Hematopoietic multipotent progenitor cell treated with erythropoietin and hydrocortisone succinate and interleukin-3 and kit ligand, for 8 days (in vitro differentiated cells): ENCODE results near the gene SRCIN1.

ENCODE experiments used
- DNase-seq: peaks from one replicate; pipeline ENCODE4 v3.0.0-alpha.2; 2015

The SRCIN1 gene

DNA sequence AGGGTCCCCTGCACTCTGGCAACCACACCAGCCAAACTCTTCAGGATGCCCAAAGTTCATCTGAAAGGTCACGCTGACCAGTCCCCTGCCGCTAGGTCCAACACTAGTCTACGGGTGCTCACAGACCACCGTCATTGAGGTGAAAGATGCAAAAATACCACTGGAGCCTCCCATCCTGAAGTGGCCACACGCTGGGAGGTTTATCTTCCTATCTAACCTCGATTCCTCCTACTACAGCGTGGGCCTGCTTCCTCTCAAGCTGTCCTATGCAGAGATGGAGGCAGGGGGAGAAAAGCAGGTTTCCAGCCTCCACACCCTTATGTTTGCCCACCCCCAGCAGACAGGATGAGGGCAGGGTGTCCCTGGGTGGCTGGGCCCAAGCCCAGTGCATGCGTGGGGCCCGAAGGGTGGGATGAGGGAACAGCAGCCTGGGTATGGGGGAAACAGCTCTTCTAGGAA, 6.3 kb downstream of the SRCIN1 start:
- no peak for DNase-seq

- no peak for DNase-seq
Observed at GRCh38 chr17:38598995-38599394, 6.8 kb downstream of the SRCIN1 start.

DNA sequence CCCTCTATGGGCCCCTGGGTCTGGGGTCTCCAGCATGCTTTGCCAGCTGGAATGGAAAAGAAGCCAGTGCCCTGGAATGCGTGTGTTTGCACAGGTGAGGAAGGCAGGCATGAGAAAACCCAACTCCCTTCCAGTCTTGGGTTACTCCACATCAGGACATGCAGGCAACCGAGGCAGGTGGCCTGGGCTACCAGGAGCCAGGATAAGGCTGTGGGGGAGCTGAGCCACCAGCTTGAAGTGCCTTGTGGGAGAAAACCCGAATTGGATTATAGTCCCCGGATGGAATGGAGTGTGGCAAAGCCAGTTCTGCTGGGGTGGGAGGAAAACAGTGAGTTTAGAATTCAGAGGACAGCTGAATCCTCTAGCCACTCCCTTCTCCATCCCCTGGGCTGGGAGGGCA, 7.2 kb downstream of the SRCIN1 start:
- DNase-seq: peak; percentile 63

DNA sequence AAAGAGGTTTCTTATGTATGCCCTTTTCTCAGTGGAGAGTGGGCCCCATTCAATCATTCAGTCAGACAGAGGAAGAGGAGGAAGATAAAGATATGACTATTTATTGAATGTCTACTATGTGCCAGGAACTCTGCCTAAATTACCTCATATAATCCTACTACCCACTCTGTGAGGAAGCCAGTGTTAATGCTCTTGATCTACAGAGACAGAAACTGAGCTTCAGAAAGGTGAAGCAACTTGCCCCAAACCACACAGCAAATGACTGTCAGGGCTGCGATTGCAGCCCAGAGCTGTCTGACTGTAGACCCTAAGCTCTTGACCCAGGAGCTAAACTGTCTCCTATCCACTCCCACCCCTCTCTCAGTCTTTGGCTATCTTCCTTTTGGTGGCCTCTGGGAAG, 8.4 kb downstream of the SRCIN1 start:
- no peak for DNase-seq

DNA sequence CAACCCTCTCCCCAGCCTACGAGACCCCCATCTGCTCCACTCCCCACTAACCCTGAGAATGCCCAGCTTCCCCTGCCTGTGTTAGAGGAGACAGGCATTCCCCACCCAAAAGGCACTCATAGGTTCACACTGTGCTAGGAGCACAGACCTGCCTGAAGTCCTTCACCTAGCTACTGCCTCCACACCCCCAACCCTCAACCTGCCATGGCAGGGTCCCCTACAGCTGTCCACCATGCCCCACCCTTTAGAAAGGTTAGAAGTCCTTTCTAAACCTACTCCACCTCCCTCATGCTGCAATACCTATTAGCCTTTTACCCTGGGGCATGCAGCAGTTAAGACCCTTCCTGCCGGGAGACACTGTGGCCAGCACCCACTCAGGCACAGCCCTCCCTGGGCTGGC, 9.1 kb downstream of the SRCIN1 start:
- DNase-seq: no peak

- DNase-seq: no peak
Observed at GRCh38 chr17:38595892-38596291, 9.9 kb downstream of the SRCIN1 start.

- no peak for DNase-seq
Observed at GRCh38 chr17:38594152-38594551, 11.6 kb downstream of the SRCIN1 start.

DNA sequence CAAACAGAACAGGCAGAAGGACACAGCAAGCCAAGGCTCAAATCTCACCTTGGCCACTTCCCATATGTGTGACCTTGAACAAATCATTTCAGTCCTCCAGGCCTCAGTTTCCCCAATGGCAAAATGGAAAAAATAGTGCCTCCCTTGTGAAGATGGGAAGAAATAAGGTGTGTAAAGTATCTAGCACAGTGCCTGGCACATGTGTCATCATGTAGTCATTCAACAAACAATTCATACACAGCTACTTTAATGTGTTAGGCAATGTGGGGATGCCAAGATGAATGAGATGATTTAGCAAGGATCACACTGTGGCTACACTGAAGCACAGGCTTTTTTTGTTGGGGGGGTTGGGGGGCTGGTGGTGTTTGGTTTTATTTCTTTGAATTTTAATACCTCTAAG, 13.3 kb downstream of the SRCIN1 start:
- DNase-seq: no peak

DNA sequence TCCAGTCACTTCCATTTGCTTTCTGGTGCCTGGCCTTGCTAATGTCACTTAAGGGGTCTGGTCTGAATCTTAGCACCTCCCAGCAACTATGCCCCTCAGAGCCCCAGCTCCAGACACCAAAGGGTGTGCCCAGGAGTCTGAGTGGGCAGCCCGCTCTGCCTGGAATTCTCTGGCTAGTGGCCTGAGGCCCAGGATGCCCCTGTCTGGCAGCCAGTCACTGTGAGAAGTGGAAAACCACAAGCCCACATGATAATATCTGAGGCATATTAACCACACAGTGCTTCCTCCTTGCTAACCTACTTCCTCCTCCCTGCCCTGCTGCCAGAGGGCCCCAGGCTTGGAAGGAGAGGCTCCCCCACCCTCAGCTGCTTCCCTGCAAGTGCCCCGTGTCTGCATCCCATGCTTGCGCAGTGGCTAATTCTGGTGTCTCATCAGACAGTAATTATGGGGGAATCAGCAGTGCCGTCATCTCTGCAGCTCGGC, 14.0 kb downstream of the SRCIN1 start:
- peak; percentile 45 for DNase-seq

GRCh38 chr17:38590988-38591758, 14.6 kb downstream of the SRCIN1 start:
- no peak for DNase-seq

GRCh38 chr17:38589462-38590114, 16.2 kb downstream of the SRCIN1 start:
- DNase-seq: no peak

- no peak for DNase-seq
Observed at GRCh38 chr17:38588788-38589174, 17.0 kb downstream of the SRCIN1 start.

- DNase-seq: no peak
Observed at GRCh38 chr17:38587947-38588787, 17.6 kb downstream of the SRCIN1 start.

DNA sequence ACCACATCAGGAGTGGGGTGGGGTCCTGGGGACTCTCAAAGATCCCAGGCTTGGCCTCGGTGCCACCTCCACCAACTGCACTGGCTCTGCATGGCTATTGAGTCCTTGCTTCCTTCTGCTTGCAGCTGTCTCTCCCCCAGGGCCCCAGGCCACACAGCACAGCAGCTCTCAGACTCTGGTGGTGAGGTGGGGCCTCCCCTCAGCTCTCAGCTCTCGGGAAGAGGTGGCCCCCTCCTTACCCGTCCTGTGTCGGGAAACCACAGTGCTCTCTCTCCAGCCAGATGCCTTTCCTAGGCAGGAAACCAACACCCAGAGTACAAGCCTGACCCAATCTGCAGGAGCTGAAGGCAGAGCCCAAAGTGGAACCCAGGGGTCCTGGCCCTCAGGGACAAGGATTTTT, 18.5 kb downstream of the SRCIN1 start:
- DNase-seq: no peak

GRCh38 chr17:38586788-38587187, 19.0 kb downstream of the SRCIN1 start:
- DNase-seq: no peak

DNA sequence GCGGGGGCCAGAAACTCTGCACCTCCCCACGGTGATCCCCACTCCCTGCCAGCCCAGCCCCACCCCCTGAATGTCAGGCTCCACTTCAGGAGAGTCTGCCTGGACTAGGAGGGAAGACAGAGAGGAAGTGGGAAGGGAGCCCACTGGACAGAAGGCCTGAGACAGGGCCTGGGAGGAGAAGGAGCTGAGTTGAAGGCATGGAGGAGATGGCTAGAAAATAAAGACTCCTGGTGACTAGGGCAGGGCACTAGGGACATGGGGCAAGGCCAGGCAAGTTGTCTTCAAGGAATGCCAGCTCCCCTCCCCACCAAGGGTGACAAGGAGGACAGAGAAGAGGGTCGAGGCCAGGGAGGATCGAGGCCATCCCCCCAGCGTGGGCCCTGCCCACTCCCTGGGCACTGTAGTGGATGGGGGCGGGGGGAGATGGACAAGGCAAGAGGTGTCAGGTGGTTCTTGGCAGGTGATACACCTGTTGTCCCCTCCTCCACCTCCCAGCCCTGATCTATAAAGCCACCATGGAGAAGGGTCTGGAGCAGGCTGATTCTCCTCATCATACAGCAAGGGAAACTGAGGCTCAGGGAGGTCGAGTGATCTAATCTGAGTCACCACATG, 19.7 kb downstream of the SRCIN1 start:
- no peak for DNase-seq

DNA sequence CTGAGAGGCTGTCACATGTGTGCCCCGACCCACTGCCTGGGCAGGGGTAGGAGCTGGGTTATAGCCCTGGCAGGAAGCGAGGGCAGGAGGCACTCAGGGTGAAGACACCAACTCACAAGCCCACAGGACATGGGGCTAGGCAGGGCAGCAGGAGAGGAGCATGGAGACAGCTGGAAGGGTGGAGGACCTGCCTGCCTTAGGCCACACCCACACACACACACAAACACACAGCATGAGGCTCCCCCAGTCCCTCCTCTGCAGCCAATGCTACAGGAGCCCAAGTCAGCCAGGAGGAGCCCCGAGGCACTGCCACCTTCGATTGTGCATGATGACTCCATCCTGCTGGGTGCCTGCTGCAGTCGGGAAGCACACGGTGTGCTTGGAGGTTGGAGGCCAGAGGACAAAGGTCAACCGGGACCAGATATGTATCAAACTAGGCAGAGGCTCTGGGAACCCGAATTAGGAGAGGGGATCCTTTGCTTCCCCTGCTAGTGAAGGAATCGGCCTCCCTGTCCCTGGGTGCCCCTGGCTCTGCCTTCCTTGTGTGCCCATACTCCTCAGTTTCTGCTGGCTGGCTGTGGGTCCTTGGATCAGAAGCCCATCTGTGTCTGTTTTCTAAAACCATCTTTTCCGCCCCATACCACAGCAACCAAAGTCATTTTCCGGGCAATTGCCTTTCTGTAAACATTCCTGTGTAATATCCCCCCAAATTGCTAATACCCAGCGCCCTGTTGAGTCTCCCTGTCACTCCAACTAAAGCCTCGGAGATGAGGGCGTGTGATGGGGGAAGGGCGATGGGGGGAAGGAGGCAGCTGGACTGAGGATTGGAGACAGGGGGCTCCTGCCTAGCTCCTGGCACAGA, 20.5 kb downstream of the SRCIN1 start:
- no peak for DNase-seq

- peak; percentile 59 for DNase-seq
Observed at GRCh38 chr17:38584350-38584925, 21.3 kb downstream of the SRCIN1 start.

DNA sequence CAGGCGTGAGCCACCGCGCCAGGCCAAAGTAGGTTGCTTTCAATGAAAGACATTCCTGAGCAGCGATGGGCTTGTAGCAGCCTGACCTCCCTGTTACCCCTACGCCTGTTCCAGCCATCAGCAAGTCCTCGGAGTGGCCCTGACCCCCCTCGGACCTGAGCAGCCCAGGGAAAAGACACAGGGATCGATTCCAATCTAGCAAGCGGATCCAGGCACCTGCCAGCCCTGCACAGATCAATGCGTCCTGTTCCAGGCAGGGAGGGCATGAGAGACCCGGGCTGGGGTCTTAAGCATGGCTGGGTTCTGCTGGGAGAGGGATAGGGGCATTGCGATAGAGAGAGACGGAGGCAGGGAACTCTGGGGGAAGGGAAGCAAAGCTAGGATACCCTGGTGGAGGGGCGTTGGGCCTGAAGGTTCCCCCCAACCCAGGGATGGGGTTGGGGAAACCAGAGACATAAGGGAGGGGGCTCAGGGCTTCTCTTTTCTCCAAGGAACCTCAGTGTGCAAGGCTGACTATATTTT, 21.9 kb downstream of the SRCIN1 start:
- no peak for DNase-seq

DNA sequence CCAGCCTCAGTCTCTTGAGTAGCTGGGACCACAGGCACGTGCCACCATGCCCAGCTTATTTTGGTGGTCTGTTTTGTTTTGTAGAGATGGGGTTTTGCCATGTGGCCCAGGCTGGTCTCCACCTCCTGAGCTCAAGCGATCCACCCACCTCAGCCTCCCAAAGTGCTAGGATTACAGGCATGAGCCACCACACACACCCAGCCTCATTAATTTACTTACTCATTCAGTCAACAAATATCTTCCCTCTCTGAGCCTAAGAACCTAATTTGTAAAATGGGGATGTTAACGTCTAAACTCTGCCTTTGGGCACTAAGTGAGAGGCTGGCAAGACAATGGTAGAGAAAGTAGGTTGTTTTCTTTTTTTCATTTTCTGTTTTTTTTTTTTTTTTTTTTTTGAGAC, 22.6 kb downstream of the SRCIN1 start:
- DNase-seq: no peak

GRCh38 chr17:38582069-38582468, 23.7 kb downstream of the SRCIN1 start:
- no peak for DNase-seq
